Measurements from ENCODE around the gene IL17RE. TPM values are rescaled to one million over a fixed set of nuclear protein-coding genes. Genes with fewer than 3 reads are reported as not detected.

The IL17RE gene
- total RNA-seq, 1 experiment from 2014 or later, result 77.3 TPM

- Mint-ChIP-seq H3K36me3 (ENCODE audit: insufficient read depth, unreplicated experiment) (peaks cover 7% of the 10 kb centered on the region), H3K27ac (ENCODE audit: unreplicated experiment) (no peak overlapping the region), H3K4me1 (ENCODE audit: low read depth, unreplicated experiment) (no peaks in the 10 kb centered on the region), H3K27me3 (ENCODE audit: insufficient read depth, unreplicated experiment) (no peaks in the 10 kb centered on the region), H3K9me3 (ENCODE audit: unreplicated experiment) (no peaks in the 10 kb centered on the region), H3K4me3 (ENCODE audit: unreplicated experiment) (no peak overlapping the region)
- no peak overlapping the region for H3K4me3 ChIP-seq (ENCODE audit: low read depth, low read length)
- no TSS peak for BruUV-seq (replicated peaks)
- intact Hi-C loops (cut with micrococcal nuclease; ENCODE audit: unreplicated experiment), result no loop called here
- ChIA-PET POLR2A (no interaction called here), CTCF (interaction anchor here (0.8 kb wide), 1 partner anchor 9 kb away, joined by 4 read pairs; no protein-coding TSS in a partner anchor)
- no peaks in the 10 kb centered on the region for H3K36me3 ChIP-seq (ENCODE audit: control insufficient read depth, insufficient read depth, low read length)
- H3K27me3 ChIP-seq (replicated peaks; ENCODE audit: control insufficient read depth, insufficient read depth, low read length), result no peaks in the 10 kb centered on the region
- TF ChIP-seq CTCF (IDR thresholded peaks at IDR 0.05; ENCODE audit: insufficient read depth in 1 of 2, low read depth in 1 of 2, low read length in 1 of 2, severe bottlenecking in 1 of 2, unreplicated experiment in 1 of 2), result no peak
- DNase-seq, result no peak
- no peaks in the 10 kb centered on the region for H3K4me1 ChIP-seq
- H3K9me3 ChIP-seq, result no peaks in the 10 kb centered on the region
Measured at GRCh38 chr3:9955067-9955502, 52.4 kb downstream of the IL17RE start.

- DNase-seq, result no peak
- Mint-ChIP-seq H3K27ac (ENCODE audit: unreplicated experiment) (no peak overlapping the region), H3K36me3 (ENCODE audit: insufficient read depth, unreplicated experiment) (peaks cover 7% of the 10 kb centered on the region), H3K9me3 (ENCODE audit: unreplicated experiment) (no peaks in the 10 kb centered on the region), H3K4me1 (ENCODE audit: low read depth, unreplicated experiment) (no peaks in the 10 kb centered on the region), H3K27me3 (ENCODE audit: insufficient read depth, unreplicated experiment) (no peaks in the 10 kb centered on the region), H3K4me3 (ENCODE audit: unreplicated experiment) (no peak overlapping the region)
- H3K4me1 ChIP-seq, result no peaks in the 10 kb centered on the region
- no peak overlapping the region for H3K4me3 ChIP-seq (ENCODE audit: low read depth, low read length)
- no peaks in the 10 kb centered on the region for H3K9me3 ChIP-seq
- ChIA-PET POLR2A (no interaction called here), CTCF (interaction anchor here (0.5 to 0.8 kb wide), 2 partner anchors 9 to 192 kb away, joined by 3 to 4 read pairs; no protein-coding TSS in a partner anchor)
- H3K27me3 ChIP-seq (replicated peaks; ENCODE audit: control insufficient read depth, insufficient read depth, low read length), result no peaks in the 10 kb centered on the region
- no peaks in the 10 kb centered on the region for H3K36me3 ChIP-seq (ENCODE audit: control insufficient read depth, insufficient read depth, low read length)
- TF ChIP-seq CTCF (IDR thresholded peaks at IDR 0.05; ENCODE audit: insufficient read depth in 1 of 2, low read depth in 1 of 2, low read length in 1 of 2, severe bottlenecking in 1 of 2, unreplicated experiment in 1 of 2), result no peak
- intact Hi-C loops (cut with micrococcal nuclease; ENCODE audit: unreplicated experiment), result no loop called here
- BruUV-seq (replicated peaks), result no TSS peak
Measured at GRCh38 chr3:9955611-9956352, 53.1 kb downstream of the IL17RE start.

GRCh38 chr3:9957214-9957613 lies 54.6 kb downstream of the IL17RE start:
- H3K4me1 ChIP-seq, result no peaks in the 10 kb centered on the region
- TF ChIP-seq CTCF (IDR thresholded peaks at IDR 0.05; ENCODE audit: insufficient read depth in 1 of 2, low read depth in 1 of 2, low read length in 1 of 2, severe bottlenecking in 1 of 2, unreplicated experiment in 1 of 2), result no peak
- DNase-seq, result no peak
- H3K4me3 Mint-ChIP-seq (ENCODE audit: unreplicated experiment), result no peak overlapping the region
- H3K27me3 Mint-ChIP-seq (ENCODE audit: insufficient read depth, unreplicated experiment), result no peaks in the 10 kb centered on the region
- peaks cover 7% of the 10 kb centered on the region for H3K36me3 Mint-ChIP-seq (ENCODE audit: insufficient read depth, unreplicated experiment)
- CTCF ChIA-PET, result no interaction called here
- no peaks in the 10 kb centered on the region for H3K9me3 Mint-ChIP-seq (ENCODE audit: unreplicated experiment)
- no peaks in the 10 kb centered on the region for H3K9me3 ChIP-seq
- no peak overlapping the region for H3K27ac Mint-ChIP-seq (ENCODE audit: unreplicated experiment)
- no peak overlapping the region for H3K4me3 ChIP-seq (ENCODE audit: low read depth, low read length)
- intact Hi-C loops (cut with micrococcal nuclease; ENCODE audit: unreplicated experiment), result no loop called here
- no TSS peak for BruUV-seq (replicated peaks)
- H3K27me3 ChIP-seq (replicated peaks; ENCODE audit: control insufficient read depth, insufficient read depth, low read length), result no peaks in the 10 kb centered on the region
- POLR2A ChIA-PET, result no interaction called here
- H3K36me3 ChIP-seq (ENCODE audit: control insufficient read depth, insufficient read depth, low read length), result no peaks in the 10 kb centered on the region
- H3K4me1 Mint-ChIP-seq (ENCODE audit: low read depth, unreplicated experiment), result no peaks in the 10 kb centered on the region
